GM18526 (cell line): ENCODE measurements around the gene PARP1.

Experiments
- POLR2A ChIP-seq: IDR thresholded peaks from 3 replicates; pipeline ENCODE4 v1.6.1; 2011; ENCODE audit not compliant: insufficient read length; ENCODE audit errors: extremely low read depth

The PARP1 gene

GRCh38 chr1:226325178-226325577, 82.7 kb downstream of the PARP1 start:
- TF ChIP-seq POLR2A, result no peak

- no peak for TF ChIP-seq POLR2A
Measured at GRCh38 chr1:226324479-226324878, 83.4 kb downstream of the PARP1 start.

- no peak for TF ChIP-seq POLR2A
Measured at GRCh38 chr1:226322986-226323385, 84.9 kb downstream of the PARP1 start.

GRCh38 chr1:226320930-226321329, 87.0 kb downstream of the PARP1 start:
- no peak for TF ChIP-seq POLR2A

GRCh38 chr1:226318471-226318870, 89.4 kb downstream of the PARP1 start:
- no peak for TF ChIP-seq POLR2A

- TF ChIP-seq POLR2A, result no peak
Measured at GRCh38 chr1:226314055-226314454, 93.8 kb downstream of the PARP1 start.

- TF ChIP-seq POLR2A, result no peak
Measured at GRCh38 chr1:226312065-226312464, 95.8 kb downstream of the PARP1 start.

GRCh38 chr1:226311376-226311775, 96.5 kb downstream of the PARP1 start:
- TF ChIP-seq POLR2A, result no peak
